ENCODE data around the gene ZNF195.

DNA sequence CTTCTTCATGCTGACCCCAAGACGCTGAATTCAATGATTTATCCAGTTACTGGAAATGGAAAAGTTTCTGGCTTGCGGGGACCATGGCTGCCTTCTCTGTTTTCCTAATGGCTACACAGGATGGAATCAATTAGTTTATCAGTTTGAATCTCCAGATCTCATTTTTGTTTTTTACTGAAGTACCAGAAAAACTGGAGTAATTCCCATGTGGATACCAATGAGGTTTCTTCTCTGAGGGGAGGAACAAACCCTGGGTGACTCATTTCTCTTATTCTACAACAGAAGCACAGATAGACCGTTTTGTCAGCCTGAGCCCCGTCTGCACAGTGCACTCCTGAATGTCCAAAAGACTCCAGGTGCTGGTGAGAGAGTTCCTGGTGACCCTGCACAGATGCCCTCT, 3.4 kb downstream of the ZNF195 start:
- TF ChIP-seq, protein P1, sequence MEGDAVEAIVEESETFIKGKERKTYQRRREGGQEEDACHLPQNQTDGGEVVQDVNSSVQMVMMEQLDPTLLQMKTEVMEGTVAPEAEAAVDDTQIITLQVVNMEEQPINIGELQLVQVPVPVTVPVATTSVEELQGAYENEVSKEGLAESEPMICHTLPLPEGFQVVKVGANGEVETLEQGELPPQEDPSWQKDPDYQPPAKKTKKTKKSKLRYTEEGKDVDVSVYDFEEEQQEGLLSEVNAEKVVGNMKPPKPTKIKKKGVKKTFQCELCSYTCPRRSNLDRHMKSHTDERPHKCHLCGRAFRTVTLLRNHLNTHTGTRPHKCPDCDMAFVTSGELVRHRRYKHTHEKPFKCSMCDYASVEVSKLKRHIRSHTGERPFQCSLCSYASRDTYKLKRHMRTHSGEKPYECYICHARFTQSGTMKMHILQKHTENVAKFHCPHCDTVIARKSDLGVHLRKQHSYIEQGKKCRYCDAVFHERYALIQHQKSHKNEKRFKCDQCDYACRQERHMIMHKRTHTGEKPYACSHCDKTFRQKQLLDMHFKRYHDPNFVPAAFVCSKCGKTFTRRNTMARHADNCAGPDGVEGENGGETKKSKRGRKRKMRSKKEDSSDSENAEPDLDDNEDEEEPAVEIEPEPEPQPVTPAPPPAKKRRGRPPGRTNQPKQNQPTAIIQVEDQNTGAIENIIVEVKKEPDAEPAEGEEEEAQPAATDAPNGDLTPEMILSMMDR (IDR thresholded peaks at IDR 0.05): no peak
- TF ChIP-seq POLR2A (IDR thresholded peaks at IDR 0.05): no peak
